IMR-90 (cell line): Measurements from ENCODE around the gene SLC9A5. TPM values are rescaled to one million over a fixed set of nuclear protein-coding genes. Genes with fewer than 3 reads are reported as not detected.

Experiments used
- ATAC-seq: fragments of 200-7000 bp; cut with Tn5 transposase; 2 replicates; pipeline ENCODE4 v1.9.1; 2020; ENCODE audit warnings: low read depth, mild to moderate bottlenecking, moderate library complexity
- BruUV-seq: library from RNA; stranded (reverse); fragments of 400-500 nt; replicated peaks from 2 replicates; lab custom pipeline; 2021; lab: Mats Ljungman, UMichigan
- CTCF ChIA-PET: fragments of 300-600 bp; formaldehyde crosslinking; extraction: SDS; loops from one replicate; lab custom pipeline; 2021; ENCODE audit warnings: antibody characterized with exemption; lab: Yijun Ruan, JAX
- POLR2A ChIA-PET: fragments of 300-600 bp; sonication (Branson Sonifier 250); formaldehyde crosslinking; loops from one replicate; lab custom pipeline; 2022; ENCODE audit warnings: antibody characterized with exemption; ENCODE audit not compliant: unreplicated experiment; lab: Charles Lee
- DNase-seq: peaks from one replicate; pipeline ENCODE4 v3.0.0; 2013
- H2AFZ ChIP-seq: replicated peaks from 2 replicates; pipeline ENCODE3; 2013; ENCODE audit warnings: low read length, mild to moderate bottlenecking; ENCODE audit not compliant: poor library complexity
- H2AK5ac ChIP-seq: 2 replicates; pipeline ENCODE4 v1.6.1; 2013; ENCODE audit warnings: low read depth, low read length, inconsistent platforms
- H2AK9ac ChIP-seq: replicated peaks from 2 replicates; pipeline ENCODE3; 2013; ENCODE audit warnings: mild to moderate bottlenecking, low read depth, low read length, moderate library complexity; ENCODE audit not compliant: poor library complexity
- H2BK120ac ChIP-seq: 2 replicates; pipeline ENCODE4 v1.6.1; 2013; ENCODE audit warnings: low read depth, low read length, inconsistent platforms
- H2BK15ac ChIP-seq: 3 replicates; pipeline ENCODE4 v1.6.1; 2013; ENCODE audit warnings: low read depth, low read length, inconsistent platforms
- H2BK20ac ChIP-seq: 2 replicates; pipeline ENCODE4 v1.6.1; 2013; ENCODE audit warnings: low read depth, mild to moderate bottlenecking, inconsistent platforms, low read length, moderate library complexity
- H2BK5ac ChIP-seq: 2 replicates; pipeline ENCODE4 v1.6.1; 2013; ENCODE audit warnings: mild to moderate bottlenecking, low read depth, low read length, inconsistent platforms; ENCODE audit not compliant: poor library complexity, severe bottlenecking
- H3K14ac ChIP-seq: replicated peaks from 2 replicates; pipeline ENCODE4 v1.6.1; 2013; ENCODE audit warnings: low read depth, low read length, inconsistent platforms
- H3K18ac ChIP-seq: 2 replicates; pipeline ENCODE4 v1.6.1; 2013; ENCODE audit warnings: low read depth, low read length, control low read depth
- H3K23ac ChIP-seq: 2 replicates; pipeline ENCODE4 v1.6.1; 2013; ENCODE audit warnings: low read depth, low read length, inconsistent platforms
- H3K27ac ChIP-seq: 2 replicates; pipeline ENCODE4 v1.5.1; 2013; ENCODE audit warnings: mild to moderate bottlenecking, control low read depth, low read length; ENCODE audit not compliant: insufficient read depth
- H3K27me3 ChIP-seq: 2 replicates; pipeline ENCODE4 v1.6.1; 2013; ENCODE audit warnings: low read length; ENCODE audit not compliant: control insufficient read depth, insufficient read depth
- H3K36me3 ChIP-seq: 2 replicates; pipeline ENCODE4 v1.6.1; 2013; ENCODE audit warnings: low read length, mixed read lengths; ENCODE audit not compliant: control insufficient read depth, insufficient read depth
- H3K4ac ChIP-seq: 2 replicates; pipeline ENCODE4 v1.6.1; 2013; ENCODE audit warnings: low read depth, low read length, inconsistent platforms
- H3K4me1 ChIP-seq: 2 replicates; pipeline ENCODE4 v1.6.1; 2013; ENCODE audit warnings: low read length, mixed read lengths; ENCODE audit not compliant: control insufficient read depth, insufficient read depth
- H3K4me2 ChIP-seq: 2 replicates; pipeline ENCODE4 v1.6.1; 2013; ENCODE audit warnings: low read depth, mild to moderate bottlenecking, control low read depth, low read length, moderate library complexity
- H3K4me3 ChIP-seq: 2 replicates; pipeline ENCODE4 v1.5.1; 2013; ENCODE audit warnings: low read depth, mild to moderate bottlenecking, control low read depth, low read length, moderate library complexity; ENCODE audit not compliant: insufficient read depth
- H3K56ac ChIP-seq: 2 replicates; pipeline ENCODE4 v1.6.1; 2013; ENCODE audit warnings: low read length, inconsistent platforms; ENCODE audit not compliant: insufficient read depth; ENCODE audit errors: extremely low read depth
- H3K79me1 ChIP-seq, 2 experiments: 2 replicates each; pipeline ENCODE4 v1.6.1; 2013; ENCODE audit warnings: low read length in 2 of 2, inconsistent platforms in 1 of 2, low read depth in 1 of 2
- H3K9ac ChIP-seq: 2 replicates; pipeline ENCODE4 v1.6.1; 2013; ENCODE audit warnings: low read depth, low read length, control low read depth
- H3K9me1 ChIP-seq: 2 replicates; pipeline ENCODE4 v1.6.1; 2013; ENCODE audit warnings: low read length, inconsistent platforms; ENCODE audit not compliant: insufficient read depth
- H3K9me3 ChIP-seq: 2 replicates; pipeline ENCODE4 v1.6.1; 2013; ENCODE audit warnings: low read length; ENCODE audit not compliant: control insufficient read depth, insufficient read depth
- H4K20me1 ChIP-seq: 2 replicates; pipeline ENCODE4 v1.6.1; 2013; ENCODE audit warnings: low read length, inconsistent platforms; ENCODE audit not compliant: insufficient read depth
- H4K5ac ChIP-seq: 2 replicates; pipeline ENCODE4 v1.6.1; 2013; ENCODE audit warnings: mild to moderate bottlenecking, low read depth, low read length, control low read depth
- H4K8ac ChIP-seq, 2 experiments: 2 replicates each; pipeline ENCODE4 v1.6.1; 2013; ENCODE audit warnings: low read depth in 2 of 2, low read length in 2 of 2, control low read depth in 1 of 2, inconsistent platforms in 1 of 2
- H4K91ac ChIP-seq: 2 replicates; pipeline ENCODE4 v1.6.1; 2013; ENCODE audit warnings: low read depth, low read length, inconsistent platforms; ENCODE audit not compliant: insufficient read depth
- BHLHE40 ChIP-seq: fragments of 150-350 bp; IDR thresholded peaks from 2 replicates; pipeline ENCODE4 v1.6.1; 2016; ENCODE audit warnings: mild to moderate bottlenecking, low read depth, low read length
- CEBPB ChIP-seq: IDR thresholded peaks from 2 replicates; pipeline ENCODE4 v1.6.1; 2012; ENCODE audit warnings: low read depth, low read length, improper control_type of control experiment
- CTCF ChIP-seq: conservative IDR thresholded peaks from 2 replicates; pipeline ENCODE4 v1.5.1; 2012; ENCODE audit warnings: mild to moderate bottlenecking, low read depth, low read length, improper control_type of control experiment
- ELK1 ChIP-seq: fragments of 150-350 bp; IDR thresholded peaks from 2 replicates; pipeline ENCODE4 v1.6.1; 2016; ENCODE audit warnings: low read depth, mild to moderate bottlenecking, low read length, moderate library complexity, borderline replicate concordance
- FOS ChIP-seq: fragments of 150-350 bp; IDR thresholded peaks from 2 replicates; pipeline ENCODE4 v1.6.1; 2016; ENCODE audit warnings: low read depth, low read length
- MAFK ChIP-seq: IDR thresholded peaks from 2 replicates; pipeline ENCODE4 v1.6.1; 2012; ENCODE audit warnings: low read depth, low read length, improper control_type of control experiment
- MAZ ChIP-seq: IDR thresholded peaks from 2 replicates; pipeline ENCODE4 v1.6.1; 2012; ENCODE audit warnings: low read depth, mild to moderate bottlenecking, low read length, improper control_type of control experiment, moderate library complexity, borderline replicate concordance
- MXI1 ChIP-seq: IDR thresholded peaks from 2 replicates; pipeline ENCODE4 v1.6.1; 2012; ENCODE audit warnings: low read depth, mild to moderate bottlenecking, low read length, moderate library complexity, borderline replicate concordance
- RAD21 ChIP-seq: IDR thresholded peaks from 2 replicates; pipeline ENCODE4 v1.6.1; 2012; ENCODE audit warnings: low read length, improper control_type of control experiment
- RFX5 ChIP-seq: IDR thresholded peaks from 2 replicates; pipeline ENCODE4 v1.8.0; 2012; ENCODE audit warnings: low read depth, mild to moderate bottlenecking, low read length, moderate library complexity
- SMC3 ChIP-seq: fragments of 150-350 bp; IDR thresholded peaks from 2 replicates; pipeline ENCODE4 v1.6.1; 2016; ENCODE audit warnings: low read depth, mild to moderate bottlenecking, antibody characterized with exemption, low read length, moderate library complexity
- USF2 ChIP-seq: fragments of 150-350 bp; IDR thresholded peaks from 2 replicates; pipeline ENCODE4 v1.6.1; 2017; ENCODE audit warnings: mild to moderate bottlenecking, antibody characterized with exemption, low read length, low read depth
- WGBS, 2 experiments: methylation state at CpG; one replicate each; pipeline versions ENCODE4 v1.1.5 to v1.1.7; 2013; ENCODE audit warnings: missing lambda C conversion rate in 2 of 2; ENCODE audit not compliant: insufficient read length in 1 of 2; ENCODE audit errors: extremely low coverage in 2 of 2; 5-methylcytosine and 5-hydroxymethylcytosine counted together
- dilution Hi-C: fragments of 300-500 bp; cut with HindIII; formaldehyde crosslinking; loops from one replicate; pipeline ENCODE4 v1.14.3; 2018; ENCODE audit warnings: low sequenced_read_pairs; ENCODE audit not compliant: unreplicated experiment
- in situ Hi-C: fragments of 300-500 bp; cut with MboI; formaldehyde crosslinking; loops from 3 replicates; pipeline ENCODE4 v1.14.3; 2019; ENCODE audit warnings: low sequenced_read_pairs, inconsistent platforms, mixed read lengths
- intact Hi-C: fragments of 100-400 bp; cut with micrococcal nuclease; formaldehyde crosslinking; loops from 2 replicates; pipeline ENCODE4 v1.10.0; 2022
- polyA plus RNA-seq, 3 experiments: library from polyadenylated mRNA; depleted of rRNA; stranded (reverse); fragments of >200 nt; gene quantifications; 2 replicates each; pipeline ENCODE4 v1.2.3, GENCODE V29; 2012; ENCODE audit warnings: low replicate concordance in 1 of 3
- total RNA-seq: library from RNA; depleted of rRNA; stranded (reverse); fragments of >200 nt; gene quantifications from 2 replicates; pipeline ENCODE4 v1.2.3, GENCODE V29; 2012

The SLC9A5 gene
- total and polyA plus RNA-seq, 2 of the 4 experiments (the other 2 are of a cell fraction): 1.8 to 5.7 TPM

- TF ChIP-seq CEBPB (no peak), RAD21 (no peak), CTCF (no peak), FOS (no peak), RFX5 (no peak), MAFK (no peak), BHLHE40 (no peak), MXI1 (no peak), SMC3 (no peak), ELK1 (no peak), USF2 (no peak), MAZ (no peak)
- no TSS peak for BruUV-seq
- Histone ChIP-seq H3K4ac (peak overlapping the region; percentile 79), H3K27me3 (no peaks in the 10 kb centered on the region), H4K91ac (peak overlapping the region; percentile 73), H3K4me3 (peak overlapping the region; percentile 59), H2BK20ac (peak overlapping the region; percentile 24; the same call in 1 of the 2 replicates), H2AFZ (peak overlapping the region; percentile 90), H2BK120ac (no peak overlapping the region; the same call in 1 of the 2 replicates), H3K79me1 (peaks cover 11 to 57% of the 10 kb centered on the region in 2 experiments; a peak in 3 of 4 replicates), H3K27ac (peak overlapping the region; percentile 57; the same call in 1 of the 2 replicates), H2BK15ac (peak overlapping the region; percentile 34; the same call in 1 of the 3 replicates), H3K18ac (no peak overlapping the region), H4K8ac (peak overlapping the region; percentile 35 to 83; a peak in 3 of 4 replicates), H2BK5ac (no peak overlapping the region), H3K9me3 (no peaks in the 10 kb centered on the region), H3K56ac (peak overlapping the region; percentile 46; the same call in 1 of the 2 replicates), H4K20me1 (no peaks in the 10 kb centered on the region; the same call in 1 of the 2 replicates), H3K14ac (peak overlapping the region; percentile 60), H3K36me3 (no peaks in the 10 kb centered on the region), H3K4me2 (peak overlapping the region; percentile 88), H3K23ac (peak overlapping the region; percentile 87), H2AK9ac (peak overlapping the region; percentile 87), H3K9me1 (peaks cover 22% of the 10 kb centered on the region), H3K4me1 (peaks cover 38% of the 10 kb centered on the region), H3K9ac (peak overlapping the region; percentile 81), H4K5ac (no peak overlapping the region), H2AK5ac (peak overlapping the region; percentile 93)
- dilution Hi-C loops (no loop called here), in situ Hi-C loops (no loop called here), intact Hi-C loops (loop anchor here (5.0 kb wide), 1 partner anchor 144 kb away; the partner anchor contains the start of gene TPPP3)
- ChIA-PET CTCF (interaction anchor here (1.5 kb wide), 1 partner anchor 13 kb away, joined by 4 read pairs; no protein-coding TSS in a partner anchor), POLR2A (no interaction called here)
- DNase-seq: no peak
- no peak for ATAC-seq
- 4% methylated on average over 3 of the region's 7 CpGs; no CpG with 5 or more reads in 1 of the 2 experiments for WGBS, 2 experiments
These were observed 742 bp upstream of the SLC9A5 start for GRCh38 chr16:67248073-67248400.
